DND-41 (cell line): Measurements from ENCODE around the gene HCN1.

Source experiments
- CTCF ChIP-seq: IDR thresholded peaks from 2 replicates; pipeline ENCODE4 v1.5.1; 2012; ENCODE audit warnings: borderline replicate concordance, low read length, moderate library complexity, mild to moderate bottlenecking; ENCODE audit not compliant: poor library complexity, severe bottlenecking; ENCODE audit errors: extremely low read depth
- EZH2 ChIP-seq: IDR thresholded peaks from 3 replicates; pipeline ENCODE4 v1.6.1; 2012; ENCODE audit warnings: borderline replicate concordance, low read depth, mild to moderate bottlenecking, moderate library complexity, low read length, inconsistent platforms; ENCODE audit not compliant: severe bottlenecking

- no peak for TF ChIP-seq CTCF
- no peak for TF ChIP-seq EZH2
These were observed 204.8 kb downstream of the HCN1 start for GRCh38 chr5:45491368-45491767.
